HCT116 (cell line): Measurements from ENCODE around the gene SCAI. TPM values are rescaled to one million over a fixed set of nuclear protein-coding genes. Genes with fewer than 3 reads are reported as not detected.

Experiments
- ATAC-seq: fragments of 200-7000 bp; cut with Tn5 transposase; 2 replicates; pipeline ENCODE4 v1.9.1; 2020; ENCODE audit warnings: mild to moderate bottlenecking, moderate library complexity
- BruUV-seq: library from RNA; stranded (reverse); fragments of 400-500 nt; replicated peaks from 2 replicates; lab custom pipeline; 2021; lab: Mats Ljungman, UMichigan
- CTCF ChIA-PET: fragments of 300-600 bp; sonication (Branson Sonifier 250); formaldehyde crosslinking; loops from one replicate; lab custom pipeline; 2021; ENCODE audit warnings: antibody characterized with exemption; lab: Charles Lee
- POLR2A ChIA-PET: fragments of 300-600, 350-600 bp; sonication (Branson Sonifier 250); formaldehyde crosslinking; loops from one replicate; lab custom pipeline; 2021; ENCODE audit warnings: antibody characterized with exemption; lab: Charles Lee
- RAD21 ChIA-PET, 2 experiments: fragments of 300-600 bp; sonication (Branson Sonifier 250); formaldehyde crosslinking; loops; one replicate each; lab custom pipeline; 2023; ENCODE audit warnings: low total read pairs in 2 of 2; ENCODE audit not compliant: uncharacterized antibody in 2 of 2, unreplicated experiment in 2 of 2, low non-redundant PET in 1 of 2; lab: Charles Lee
- DNase-seq: peaks from one replicate; pipeline ENCODE4 v3.0.0-alpha.2; 2010; ENCODE audit warnings: low read depth, low spot score
- H2AFZ ChIP-seq: fragments of 200-600 bp; shearing (Covaris generic), sonication (generic); 2 replicates; pipeline ENCODE4 v1.6.1; 2017; ENCODE audit warnings: low read depth, mixed run types, mixed read lengths, antibody characterized with exemption, low read length; ENCODE audit not compliant: poor library complexity, severe bottlenecking
- H3K27ac ChIP-seq: 2 replicates; pipeline ENCODE4 v1.5.1; 2012; ENCODE audit warnings: low read depth, low read length
- H3K27me3 ChIP-seq: fragments of 200-600 bp; sonication (generic); 2 replicates; pipeline ENCODE4 v1.6.1; 2016; ENCODE audit warnings: mixed run types, low read length, mixed read lengths; ENCODE audit not compliant: insufficient read depth
- H3K36me3 ChIP-seq, 2 experiments: fragments of 200-500 bp in 1 of 2; fragments of 200-600 bp in 1 of 2; sonication (Bioruptor generic) in 1 of 2; sonication (generic) in 1 of 2; 2 replicates each; pipeline versions ENCODE4 v1.5.1 to v1.6.1; 2014 to 2016; ENCODE audit warnings: low read length in 2 of 2, inconsistent platforms in 1 of 2, mixed read lengths in 1 of 2, mixed run types in 1 of 2; ENCODE audit not compliant: insufficient read depth in 2 of 2, control insufficient read depth in 1 of 2
- H3K4me1 ChIP-seq, 2 experiments: fragments of 200-600 bp in 1 of 2; sonication (generic) in 1 of 2; 2 replicates each; pipeline versions ENCODE4 v1.5.1 to v1.6.1; 2012 to 2017; ENCODE audit warnings: low read length in 2 of 2, inconsistent platforms in 1 of 2, mild to moderate bottlenecking in 1 of 2, mixed read lengths in 1 of 2, mixed run types in 1 of 2, moderate library complexity in 1 of 2; ENCODE audit not compliant: insufficient read depth in 2 of 2, control insufficient read depth in 1 of 2
- H3K4me2 ChIP-seq: fragments of 200-600 bp; sonication (generic); 2 replicates; pipeline ENCODE4 v1.6.1; 2017; ENCODE audit warnings: mixed run types, low read length, mixed read lengths
- H3K4me3 ChIP-seq, 2 experiments: fragments of 200-600 bp in 1 of 2; sonication (generic) in 1 of 2; replicated peaks in 1 of 2; 2 replicates each; pipeline ENCODE4 v1.5.1; 2011 to 2016; ENCODE audit warnings: low read length in 2 of 2, control low read depth in 1 of 2, low read depth in 1 of 2, mild to moderate bottlenecking in 1 of 2, mixed read lengths in 1 of 2, mixed run types in 1 of 2
- H3K79me2 ChIP-seq: fragments of 200-600 bp; sonication (generic); 2 replicates; pipeline ENCODE4 v1.6.1; 2017; ENCODE audit warnings: mild to moderate bottlenecking, mixed run types, low read length, moderate library complexity, mixed read lengths; ENCODE audit not compliant: insufficient read depth
- H3K9ac ChIP-seq: fragments of 200-600 bp; sonication (generic); 2 replicates; pipeline ENCODE4 v1.6.1; 2016; ENCODE audit warnings: low read length, mixed read lengths
- H3K9me2 ChIP-seq: fragments of 200-600 bp; sonication (generic), shearing (Covaris generic); 2 replicates; pipeline ENCODE4 v1.6.1; 2017; ENCODE audit warnings: mixed run types, mild to moderate bottlenecking, moderate library complexity; ENCODE audit not compliant: insufficient read depth
- H3K9me3 ChIP-seq, 2 experiments: fragments of 200-500 bp in 1 of 2; fragments of 200-600 bp in 1 of 2; sonication (Bioruptor generic) in 1 of 2; sonication (generic) in 1 of 2; 2 replicates each; pipeline ENCODE4 v1.6.1; 2014 to 2017; ENCODE audit warnings: low read length in 2 of 2, mixed read lengths in 2 of 2, inconsistent platforms in 1 of 2, low read depth in 1 of 2, mild to moderate bottlenecking in 1 of 2, mixed run types in 1 of 2, moderate library complexity in 1 of 2; ENCODE audit not compliant: control insufficient read depth in 1 of 2, insufficient read depth in 1 of 2
- H4K20me1 ChIP-seq: fragments of 200-600 bp; sonication (generic), shearing (Covaris generic); 2 replicates; pipeline ENCODE4 v1.6.1; 2017; ENCODE audit warnings: mixed run types, mild to moderate bottlenecking, moderate library complexity; ENCODE audit not compliant: insufficient read depth
- CEBPB ChIP-seq: IDR thresholded peaks from 2 replicates; pipeline ENCODE4 v1.6.1; 2012; ENCODE audit warnings: low read depth
- ELF1 ChIP-seq: IDR thresholded peaks from 2 replicates; pipeline ENCODE4 v1.6.1; 2012; ENCODE audit warnings: low read depth, borderline replicate concordance
- JUND ChIP-seq: IDR thresholded peaks from 2 replicates; pipeline ENCODE4 v1.6.1; 2012
- RAD21 ChIP-seq: IDR thresholded peaks from 2 replicates; pipeline ENCODE4 v1.6.1; 2012; ENCODE audit warnings: low read depth, mild to moderate bottlenecking
- SIN3A ChIP-seq: IDR thresholded peaks from 2 replicates; pipeline ENCODE4 v1.6.1; 2012; ENCODE audit warnings: low read depth
- YY1 ChIP-seq: IDR thresholded peaks from 2 replicates; pipeline ENCODE4 v1.6.1; 2011; ENCODE audit warnings: low read length, low read depth, moderate library complexity, mild to moderate bottlenecking; ENCODE audit not compliant: insufficient replicate concordance; ENCODE audit errors: extremely low read depth
- intact Hi-C: fragments of 100-400 bp; cut with micrococcal nuclease; formaldehyde crosslinking; loops from 2 replicates; pipeline ENCODE4 v1.10.0; 2022
- total RNA-seq: library from RNA; stranded (reverse); gene quantifications from one replicate; pipeline ENCODE4 v1.2.1, GENCODE V29; 2021; ENCODE audit not compliant: unreplicated experiment
- TF ChIP-seq, protein P1 (sequence below), 3 experiments: fragments of 200-600 bp in 1 of 3; sonication (generic) in 1 of 3; IDR thresholded peaks in 2 of 3; conservative IDR thresholded peaks in 1 of 3; 2 replicates each; pipeline ENCODE4 v1.5.1; 2012 to 2017; ENCODE audit warnings: low read depth in 2 of 3, low read length in 2 of 3, antibody characterized with exemption in 1 of 3, borderline replicate concordance in 1 of 3, control low read depth in 1 of 3, mild to moderate bottlenecking in 1 of 3, mixed read lengths in 1 of 3, mixed run types in 1 of 3, moderate library complexity in 1 of 3; ENCODE audit not compliant: insufficient read depth in 1 of 3
- TF ChIP-seq, protein P2 (sequence below): IDR thresholded peaks from 2 replicates; pipeline ENCODE4 v1.6.1; 2011; ENCODE audit warnings: mild to moderate bottlenecking, low read length, moderate library complexity; ENCODE audit not compliant: insufficient replicate concordance; ENCODE audit errors: extremely low read depth

The SCAI gene
- total RNA-seq, 1 experiment from 2014 or later, result 14.0 TPM

DNA sequence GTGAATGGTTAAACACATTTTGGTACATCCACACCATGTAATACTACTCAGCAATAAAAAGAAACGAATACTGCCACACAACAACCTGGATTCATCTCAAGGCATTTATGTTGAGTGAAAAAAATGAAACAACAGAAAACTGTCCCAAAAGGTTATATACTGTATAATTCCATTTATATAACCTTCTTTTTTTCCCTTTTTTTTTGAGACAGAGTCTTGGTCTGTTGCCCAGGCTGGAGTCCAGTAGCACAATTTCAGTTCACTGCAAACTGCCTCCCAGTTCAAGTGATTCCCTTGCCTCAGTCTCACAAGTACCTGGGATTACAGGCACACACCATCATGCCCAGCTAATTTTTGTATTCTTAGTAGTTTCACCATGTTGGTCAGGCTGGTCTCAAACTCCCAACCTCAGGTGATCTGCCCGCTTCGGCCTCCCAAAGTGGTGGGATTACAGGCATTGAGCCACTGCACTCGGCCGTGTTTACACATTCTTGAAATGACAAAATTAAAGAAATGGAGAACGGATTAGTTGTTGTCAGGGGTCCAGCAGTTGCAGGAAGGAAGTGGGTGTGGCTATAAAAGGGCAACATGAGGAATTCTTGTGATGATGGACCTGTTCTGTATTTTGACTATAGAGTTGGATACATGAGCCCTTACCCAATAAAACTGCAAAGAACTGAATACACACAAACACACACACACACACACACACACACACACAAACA is 28.9 kb upstream of the SCAI start:
- ChIA-PET RAD21 (no interaction called here), POLR2A (no interaction called here), CTCF (no interaction called here)
- DNase-seq (no peak), ATAC-seq (no peak)
- Histone ChIP-seq H2AFZ (no peak overlapping the region), H3K4me1 (peaks cover 0 to 8% of the 10 kb centered on the region in 2 experiments; a peak in 1 of 4 replicates), H3K27ac (no peak overlapping the region), H3K9me2 (no peaks in the 10 kb centered on the region), H3K79me2 (peaks cover 73% of the 10 kb centered on the region), H3K9me3 (no peaks in the 10 kb centered on the region), H3K36me3 (peaks cover 2 to 3% of the 10 kb centered on the region in 2 experiments; a peak in 1 of 4 replicates), H4K20me1 (0 out of 2 replicates have a peak, but pooled peaks cover 3% of the 10 kb centered on the region), H3K4me2 (no peak overlapping the region), H3K4me3 (no peak overlapping the region), H3K27me3 (no peaks in the 10 kb centered on the region), H3K9ac (no peak overlapping the region)
- no TSS peak for BruUV-seq
- intact Hi-C loops, result no loop called here
- TF ChIP-seq, protein P1, sequence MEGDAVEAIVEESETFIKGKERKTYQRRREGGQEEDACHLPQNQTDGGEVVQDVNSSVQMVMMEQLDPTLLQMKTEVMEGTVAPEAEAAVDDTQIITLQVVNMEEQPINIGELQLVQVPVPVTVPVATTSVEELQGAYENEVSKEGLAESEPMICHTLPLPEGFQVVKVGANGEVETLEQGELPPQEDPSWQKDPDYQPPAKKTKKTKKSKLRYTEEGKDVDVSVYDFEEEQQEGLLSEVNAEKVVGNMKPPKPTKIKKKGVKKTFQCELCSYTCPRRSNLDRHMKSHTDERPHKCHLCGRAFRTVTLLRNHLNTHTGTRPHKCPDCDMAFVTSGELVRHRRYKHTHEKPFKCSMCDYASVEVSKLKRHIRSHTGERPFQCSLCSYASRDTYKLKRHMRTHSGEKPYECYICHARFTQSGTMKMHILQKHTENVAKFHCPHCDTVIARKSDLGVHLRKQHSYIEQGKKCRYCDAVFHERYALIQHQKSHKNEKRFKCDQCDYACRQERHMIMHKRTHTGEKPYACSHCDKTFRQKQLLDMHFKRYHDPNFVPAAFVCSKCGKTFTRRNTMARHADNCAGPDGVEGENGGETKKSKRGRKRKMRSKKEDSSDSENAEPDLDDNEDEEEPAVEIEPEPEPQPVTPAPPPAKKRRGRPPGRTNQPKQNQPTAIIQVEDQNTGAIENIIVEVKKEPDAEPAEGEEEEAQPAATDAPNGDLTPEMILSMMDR (IDR thresholded peaks at IDR 0.05 in 2 of 3, conservative IDR thresholded peaks at IDR 0.05 in 1 of 3; ENCODE audit: borderline replicate concordance in 1 of 3, insufficient read depth in 1 of 3, low read depth in 2 of 3, low read length in 2 of 3), result no peak
- TF ChIP-seq RAD21, result no peak
- TF ChIP-seq CEBPB, result no peak
- no peak for TF ChIP-seq JUND
- TF ChIP-seq, protein P2, sequence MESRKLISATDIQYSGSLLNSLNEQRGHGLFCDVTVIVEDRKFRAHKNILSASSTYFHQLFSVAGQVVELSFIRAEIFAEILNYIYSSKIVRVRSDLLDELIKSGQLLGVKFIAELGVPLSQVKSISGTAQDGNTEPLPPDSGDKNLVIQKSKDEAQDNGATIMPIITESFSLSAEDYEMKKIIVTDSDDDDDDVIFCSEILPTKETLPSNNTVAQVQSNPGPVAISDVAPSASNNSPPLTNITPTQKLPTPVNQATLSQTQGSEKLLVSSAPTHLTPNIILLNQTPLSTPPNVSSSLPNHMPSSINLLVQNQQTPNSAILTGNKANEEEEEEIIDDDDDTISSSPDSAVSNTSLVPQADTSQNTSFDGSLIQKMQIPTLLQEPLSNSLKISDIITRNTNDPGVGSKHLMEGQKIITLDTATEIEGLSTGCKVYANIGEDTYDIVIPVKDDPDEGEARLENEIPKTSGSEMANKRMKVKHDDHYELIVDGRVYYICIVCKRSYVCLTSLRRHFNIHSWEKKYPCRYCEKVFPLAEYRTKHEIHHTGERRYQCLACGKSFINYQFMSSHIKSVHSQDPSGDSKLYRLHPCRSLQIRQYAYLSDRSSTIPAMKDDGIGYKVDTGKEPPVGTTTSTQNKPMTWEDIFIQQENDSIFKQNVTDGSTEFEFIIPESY, result no peak
- TF ChIP-seq YY1, result no peak
- no peak for TF ChIP-seq SIN3A
- no peak for TF ChIP-seq ELF1
